ENCODE results near the gene NMNAT2. TPM values are rescaled to one million over a fixed set of nuclear protein-coding genes. Genes with fewer than 3 reads are reported as not detected.
"Not testable (repeated sequence)": the region's sequence is repeated elsewhere in the genome, so short reads cannot be mapped to it uniquely, and the experiment has no call there.

Gene NMNAT2
- total RNA-seq, 5 donors from 2014 or later (not counting 1 experiment from before 2014, with no cell fraction given): 0.16 TPM; not detected in 4

DNA sequence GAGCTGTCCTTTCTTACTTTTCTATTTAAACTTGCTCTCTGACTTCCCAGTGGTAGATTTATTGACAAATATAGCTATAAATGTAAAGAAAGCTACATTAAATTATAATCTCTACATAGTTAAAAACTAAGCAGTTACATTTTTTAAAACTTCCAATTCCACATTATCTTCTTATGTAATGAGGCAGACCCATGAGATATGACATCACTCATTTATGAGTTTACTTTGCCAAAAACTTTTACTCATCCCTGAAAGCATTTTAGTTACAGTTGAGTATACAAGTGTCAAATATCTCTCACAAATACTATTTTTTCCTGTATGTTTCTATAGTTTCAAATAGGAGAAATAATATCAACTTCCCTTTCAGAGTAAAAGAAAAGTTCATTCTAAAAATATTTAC is 3.8 kb downstream of the NMNAT2 start:
- peaks cover 3 to 19% of the 10 kb centered on the region in 2 experiments for H3K4me1 ChIP-seq (ENCODE audit: control insufficient read depth in 1 of 2, extremely low read depth in 1 of 2, insufficient read depth in 2 of 2, low read length in 2 of 2)
- peaks cover 25 to 28% (median 28%) of the 10 kb centered on the region in 3 donors for H3K4me1 Mint-ChIP-seq
- H3K9me3 ChIP-seq: no peaks in the 10 kb centered on the region
- no peak overlapping the region for H3K27ac Mint-ChIP-seq
- ChIA-PET POLR2A (no interaction called here), CTCF (interaction anchor here in 1 of 2 donors (0.6 kb wide), 1 partner anchor 74 kb away, joined by 3 read pairs; no protein-coding TSS in a partner anchor)
- no peak overlapping the region for H3K4me3 Mint-ChIP-seq
- no peaks in the 10 kb centered on the region for H3K36me3 ChIP-seq (ENCODE audit: control insufficient read depth in 2 of 2, extremely low read depth in 1 of 2, insufficient read depth in 1 of 2, low read length in 1 of 2)
- peaks cover 10 to 32% of the 10 kb centered on the region in 2 experiments for H3K27me3 ChIP-seq (replicated peaks in 1 of 2; ENCODE audit: control insufficient read depth in 2 of 2, extremely low read depth in 1 of 2, insufficient read depth in 2 of 2, low read length in 1 of 2)
- DNase-seq (no peak), ATAC-seq (replicated peaks in 1 of 4) (no peak)
- H3K27me3 Mint-ChIP-seq: peaks cover 47 to 50% of the 10 kb centered on the region in 2 donors
- H3K27ac ChIP-seq (ENCODE audit: low read length): no peak overlapping the region
- no peaks in the 10 kb centered on the region for H3K9me3 Mint-ChIP-seq
- no peaks in the 10 kb centered on the region for H3K36me3 Mint-ChIP-seq
- H3K4me3 ChIP-seq (ENCODE audit: control insufficient read depth in 1 of 2, extremely low read depth in 1 of 2, low read length in 1 of 2): no peak overlapping the region

DNA sequence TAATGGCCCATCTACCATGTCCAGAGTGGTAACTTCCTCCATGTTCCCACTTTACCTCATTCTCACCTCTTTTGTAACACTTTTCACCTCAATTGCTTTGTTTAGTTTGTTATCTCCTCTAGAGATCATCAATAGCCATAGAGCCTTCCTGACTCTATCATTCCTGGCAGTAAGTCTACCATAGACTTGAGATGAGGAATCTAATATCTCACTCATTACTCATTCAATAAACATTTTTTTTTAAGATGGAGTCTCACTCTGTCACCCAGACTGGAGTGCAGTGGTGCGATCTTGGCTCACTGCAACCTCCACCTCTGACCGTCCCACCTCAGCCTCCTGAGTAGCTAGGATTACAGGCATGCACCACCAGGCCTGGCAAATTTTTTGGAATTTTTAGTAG is 7.1 kb downstream of the NMNAT2 start:
- Mint-ChIP-seq H3K4me1 (peaks cover 0 to 1% (median under 1%) of the 10 kb centered on the region in 3 donors), H3K36me3 (no peaks in the 10 kb centered on the region), H3K9me3 (no peaks in the 10 kb centered on the region), H3K4me3 (no peak overlapping the region), H3K27me3 (peaks cover 20 to 26% of the 10 kb centered on the region in 2 donors), H3K27ac (no peak overlapping the region)
- Histone ChIP-seq H3K4me3 (ENCODE audit: control insufficient read depth in 1 of 2, extremely low read depth in 1 of 2, low read length in 1 of 2) (no peak overlapping the region), H3K27me3 (replicated peaks in 1 of 2; ENCODE audit: control insufficient read depth in 2 of 2, extremely low read depth in 1 of 2, insufficient read depth in 2 of 2, low read length in 1 of 2) (peaks cover 3 to 11% of the 10 kb centered on the region in 2 experiments), H3K27ac (ENCODE audit: low read length) (no peak overlapping the region), H3K4me1 (ENCODE audit: control insufficient read depth in 1 of 2, extremely low read depth in 1 of 2, insufficient read depth in 2 of 2, low read length in 2 of 2) (no peaks in the 10 kb centered on the region), H3K9me3 (no peaks in the 10 kb centered on the region), H3K36me3 (ENCODE audit: control insufficient read depth in 2 of 2, extremely low read depth in 1 of 2, insufficient read depth in 1 of 2, low read length in 1 of 2) (no peaks in the 10 kb centered on the region)
- ChIA-PET POLR2A (no interaction called here), CTCF (no interaction called here)
- no peak for DNase-seq
- no peak for ATAC-seq (replicated peaks in 1 of 4)
- whole genome bisulfite sequencing (ENCODE audit: insufficient coverage): no CpG with 5 or more reads among the region's 2 CpGs

DNA sequence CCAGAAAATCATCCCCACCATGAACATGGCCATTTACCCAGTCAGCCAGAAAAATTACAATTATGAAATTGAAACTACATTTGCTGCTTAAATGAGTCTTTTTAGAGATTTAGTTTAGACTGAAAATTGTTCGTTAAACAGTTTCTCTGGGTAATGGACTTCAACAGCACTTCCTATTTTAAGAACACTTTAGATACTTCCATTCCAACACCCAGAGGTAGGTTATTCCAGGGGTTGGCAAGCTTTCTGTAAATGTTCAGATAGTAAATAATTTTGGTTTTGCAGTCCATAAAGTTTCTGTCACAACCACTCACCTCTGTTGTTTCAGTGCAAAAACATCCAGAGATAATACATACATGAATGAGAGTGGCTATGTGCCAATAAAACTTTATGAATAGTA is 10.2 kb downstream of the NMNAT2 start:
- no peak overlapping the region for H3K4me3 Mint-ChIP-seq
- Histone ChIP-seq H3K36me3 (ENCODE audit: control insufficient read depth in 2 of 2, extremely low read depth in 1 of 2, insufficient read depth in 1 of 2, low read length in 1 of 2) (no peaks in the 10 kb centered on the region), H3K4me3 (ENCODE audit: control insufficient read depth in 1 of 2, extremely low read depth in 1 of 2, low read length in 1 of 2) (no peak overlapping the region), H3K27me3 (replicated peaks in 1 of 2; ENCODE audit: control insufficient read depth in 2 of 2, extremely low read depth in 1 of 2, insufficient read depth in 2 of 2, low read length in 1 of 2) (peaks cover 3 to 10% of the 10 kb centered on the region in 2 experiments), H3K4me1 (ENCODE audit: control insufficient read depth in 1 of 2, extremely low read depth in 1 of 2, insufficient read depth in 2 of 2, low read length in 2 of 2) (no peaks in the 10 kb centered on the region), H3K9me3 (no peaks in the 10 kb centered on the region), H3K27ac (ENCODE audit: low read length) (no peak overlapping the region)
- no CpG with 5 or more reads among the region's 1 CpG for WGBS (ENCODE audit: insufficient coverage)
- ATAC-seq (replicated peaks in 1 of 4) (no peak), DNase-seq (no peak)
- H3K27ac Mint-ChIP-seq: no peak overlapping the region
- no peaks in the 10 kb centered on the region for H3K4me1 Mint-ChIP-seq
- no peaks in the 10 kb centered on the region for H3K36me3 Mint-ChIP-seq
- POLR2A ChIA-PET: interaction anchor here in 1 of 2 donors (0.6 kb wide), 1 partner anchor 736 kb away, joined by 4 read pairs; no protein-coding TSS in a partner anchor
- H3K9me3 Mint-ChIP-seq: no peaks in the 10 kb centered on the region
- H3K27me3 Mint-ChIP-seq: peaks cover 29 to 31% of the 10 kb centered on the region in 2 donors
- CTCF ChIA-PET: no interaction called here

DNA sequence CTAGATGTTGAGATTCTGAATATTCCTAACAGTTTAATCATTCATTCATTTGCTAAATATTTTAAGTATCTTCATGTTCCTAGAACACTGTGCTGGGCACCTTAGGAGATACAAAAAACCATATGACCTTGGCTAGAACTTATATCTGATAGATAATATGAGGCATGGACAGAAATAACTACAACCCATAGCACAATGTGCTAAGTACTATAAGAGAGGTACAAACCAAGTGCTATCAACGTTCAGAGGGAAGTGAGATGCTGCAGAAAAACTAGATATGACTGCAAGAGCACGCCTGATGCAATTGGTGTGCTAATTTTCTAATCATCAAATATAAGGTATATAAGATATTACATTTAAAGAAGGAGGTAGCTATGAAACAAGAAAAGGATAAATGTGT is 10.7 kb downstream of the NMNAT2 start:
- H3K4me1 ChIP-seq (ENCODE audit: control insufficient read depth in 1 of 2, extremely low read depth in 1 of 2, insufficient read depth in 2 of 2, low read length in 2 of 2): no peaks in the 10 kb centered on the region
- no CpG with 5 or more reads among the region's 2 CpGs for WGBS (ENCODE audit: insufficient coverage)
- no peak overlapping the region for H3K4me3 Mint-ChIP-seq

DNA sequence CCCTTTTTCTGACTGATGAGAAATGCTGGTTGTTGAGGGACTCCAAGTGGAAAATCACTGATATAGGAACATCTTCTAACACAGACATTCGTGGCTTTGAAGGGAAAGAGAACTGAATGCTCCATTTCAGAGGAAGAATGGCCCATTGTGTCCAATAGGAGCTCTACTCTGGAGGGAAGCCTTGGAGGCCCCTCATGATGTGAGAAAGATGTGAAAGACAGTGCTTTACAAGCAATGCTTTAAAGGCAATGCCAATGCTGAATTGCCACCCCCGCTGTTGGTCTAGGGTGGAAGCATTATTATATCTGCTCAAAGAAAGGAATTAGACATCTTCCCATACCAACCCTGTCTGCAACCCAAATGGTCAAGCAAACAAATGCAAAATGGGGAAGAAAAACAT is 13.7 kb downstream of the NMNAT2 start:
- DNase-seq (no peak), ATAC-seq (replicated peaks in 1 of 4) (no peak)
- H3K4me3 Mint-ChIP-seq: no peak overlapping the region
- Histone ChIP-seq H3K36me3 (ENCODE audit: control insufficient read depth in 2 of 2, extremely low read depth in 1 of 2, insufficient read depth in 1 of 2, low read length in 1 of 2) (no peaks in the 10 kb centered on the region), H3K27me3 (replicated peaks in 1 of 2; ENCODE audit: control insufficient read depth in 2 of 2, extremely low read depth in 1 of 2, insufficient read depth in 2 of 2, low read length in 1 of 2) (peaks cover 6 to 7% of the 10 kb centered on the region in 2 experiments), H3K4me1 (ENCODE audit: control insufficient read depth in 1 of 2, extremely low read depth in 1 of 2, insufficient read depth in 2 of 2, low read length in 2 of 2) (no peaks in the 10 kb centered on the region), H3K4me3 (ENCODE audit: control insufficient read depth in 1 of 2, extremely low read depth in 1 of 2, low read length in 1 of 2) (no peak overlapping the region), H3K9me3 (no peaks in the 10 kb centered on the region), H3K27ac (ENCODE audit: low read length) (no peak overlapping the region)
- POLR2A ChIA-PET: no interaction called here
- WGBS (ENCODE audit: insufficient coverage): no CpG with 5 or more reads among the region's 2 CpGs
- CTCF ChIA-PET: interaction anchor here in 1 of 2 donors (0.7 kb wide), 1 partner anchor 512 kb away, joined by 3 read pairs; no protein-coding TSS in a partner anchor
- peaks cover 30 to 35% of the 10 kb centered on the region in 2 donors for H3K27me3 Mint-ChIP-seq
- no peaks in the 10 kb centered on the region for H3K4me1 Mint-ChIP-seq
- no peak overlapping the region for H3K27ac Mint-ChIP-seq
- H3K9me3 Mint-ChIP-seq: no peaks in the 10 kb centered on the region
- H3K36me3 Mint-ChIP-seq: no peaks in the 10 kb centered on the region

More for the DNA sequence above, 10.7 kb downstream of the NMNAT2 start:
- H3K27ac Mint-ChIP-seq: no peak overlapping the region
- no peaks in the 10 kb centered on the region for H3K9me3 Mint-ChIP-seq
- no peak overlapping the region for H3K27ac ChIP-seq (ENCODE audit: low read length)
- ATAC-seq (replicated peaks in 1 of 4) (no peak), DNase-seq (no peak)
- H3K36me3 Mint-ChIP-seq: no peaks in the 10 kb centered on the region
- CTCF ChIA-PET: no interaction called here
- no peaks in the 10 kb centered on the region for H3K36me3 ChIP-seq (ENCODE audit: control insufficient read depth in 2 of 2, extremely low read depth in 1 of 2, insufficient read depth in 1 of 2, low read length in 1 of 2)
- peaks cover 29 to 31% of the 10 kb centered on the region in 2 donors for H3K27me3 Mint-ChIP-seq
- no peaks in the 10 kb centered on the region for H3K9me3 ChIP-seq
- no peak overlapping the region for H3K4me3 ChIP-seq (ENCODE audit: control insufficient read depth in 1 of 2, extremely low read depth in 1 of 2, low read length in 1 of 2)
- H3K27me3 ChIP-seq (replicated peaks in 1 of 2; ENCODE audit: control insufficient read depth in 2 of 2, extremely low read depth in 1 of 2, insufficient read depth in 2 of 2, low read length in 1 of 2): peaks cover 3 to 10% of the 10 kb centered on the region in 2 experiments
- H3K4me1 Mint-ChIP-seq: no peaks in the 10 kb centered on the region
- POLR2A ChIA-PET: no interaction called here

DNA sequence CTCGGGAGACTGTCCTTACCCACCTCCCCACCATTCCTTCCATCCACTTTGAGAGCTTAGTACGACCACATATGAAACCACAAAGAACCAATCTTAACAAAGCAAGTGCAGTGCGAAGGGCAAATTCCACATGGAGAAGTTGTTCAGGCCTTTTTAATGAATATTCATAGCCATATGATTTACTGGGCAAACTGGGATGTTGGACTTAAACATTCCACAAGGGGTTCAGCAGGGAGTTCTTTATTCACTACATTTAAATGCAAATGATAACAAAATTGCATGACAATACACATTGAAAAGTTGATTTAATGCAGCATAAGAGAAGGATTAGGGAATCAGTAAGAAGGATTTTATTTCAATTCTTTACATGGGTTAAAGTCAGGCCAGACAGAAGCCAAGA is 14.7 kb downstream of the NMNAT2 start:
- peaks cover 3 to 6% of the 10 kb centered on the region in 2 experiments for H3K27me3 ChIP-seq (replicated peaks in 1 of 2; ENCODE audit: control insufficient read depth in 2 of 2, extremely low read depth in 1 of 2, insufficient read depth in 2 of 2, low read length in 1 of 2)
- no peaks in the 10 kb centered on the region for H3K36me3 ChIP-seq (ENCODE audit: control insufficient read depth in 2 of 2, extremely low read depth in 1 of 2, insufficient read depth in 1 of 2, low read length in 1 of 2)
- H3K4me3 ChIP-seq (ENCODE audit: control insufficient read depth in 1 of 2, extremely low read depth in 1 of 2, low read length in 1 of 2): no peak overlapping the region
- Mint-ChIP-seq H3K4me1 (no peaks in the 10 kb centered on the region), H3K36me3 (no peaks in the 10 kb centered on the region), H3K27me3 (peaks cover 36 to 42% of the 10 kb centered on the region in 2 donors), H3K27ac (no peak overlapping the region), H3K4me3 (no peak overlapping the region), H3K9me3 (no peaks in the 10 kb centered on the region)
- no peaks in the 10 kb centered on the region for H3K4me1 ChIP-seq (ENCODE audit: control insufficient read depth in 1 of 2, extremely low read depth in 1 of 2, insufficient read depth in 2 of 2, low read length in 2 of 2)
- POLR2A ChIA-PET: interaction anchor here in 1 of 2 donors (0.6 kb wide), 1 partner anchor 583 kb away, joined by 4 read pairs; no protein-coding TSS in a partner anchor
- H3K27ac ChIP-seq (ENCODE audit: low read length): no peak overlapping the region
- no CpG with 5 or more reads among the region's 3 CpGs for WGBS (ENCODE audit: insufficient coverage)
- DNase-seq: no peak
- ATAC-seq (replicated peaks in 1 of 4): no peak
- CTCF ChIA-PET: no interaction called here
- H3K9me3 ChIP-seq: no peaks in the 10 kb centered on the region

DNA sequence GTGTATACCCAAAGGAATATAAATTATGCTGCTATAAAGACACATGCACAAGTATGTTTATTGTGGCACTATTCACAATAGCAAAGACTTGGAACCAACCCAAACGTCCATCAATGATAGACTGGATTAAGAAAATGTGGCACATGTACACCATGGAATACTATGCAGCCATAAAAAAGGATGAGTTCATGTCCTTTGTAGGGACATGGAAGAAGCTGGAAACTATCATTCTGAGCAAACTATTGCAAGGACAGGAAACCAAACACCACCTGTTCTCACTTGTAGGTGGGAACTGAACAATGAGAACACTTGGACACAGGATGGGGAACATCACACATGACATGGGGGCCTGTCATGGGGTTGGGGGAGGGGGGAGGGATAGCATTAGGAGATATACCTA is 16.6 kb downstream of the NMNAT2 start:
- H3K9me3 ChIP-seq; CTCF ChIA-PET; H3K4me1 ChIP-seq (ENCODE audit: control insufficient read depth in 1 of 2, extremely low read depth in 1 of 2, insufficient read depth in 2 of 2, low read length in 2 of 2); H3K27me3 ChIP-seq (replicated peaks in 1 of 2; ENCODE audit: control insufficient read depth in 2 of 2, extremely low read depth in 1 of 2, insufficient read depth in 2 of 2, low read length in 1 of 2); H3K36me3 ChIP-seq (ENCODE audit: control insufficient read depth in 2 of 2, extremely low read depth in 1 of 2, insufficient read depth in 1 of 2, low read length in 1 of 2); POLR2A ChIA-PET; H3K9me3 Mint-ChIP-seq; H3K4me3 ChIP-seq (ENCODE audit: control insufficient read depth in 1 of 2, extremely low read depth in 1 of 2, low read length in 1 of 2); H3K27ac ChIP-seq (ENCODE audit: low read length); H3K4me1 Mint-ChIP-seq; H3K27ac Mint-ChIP-seq; H3K4me3 Mint-ChIP-seq; DNase-seq; H3K36me3 Mint-ChIP-seq; ATAC-seq (replicated peaks in 1 of 4): not testable (repeated sequence)
- WGBS (ENCODE audit: insufficient coverage): no CpG with 5 or more reads among the region's 1 CpG
- H3K27me3 Mint-ChIP-seq: peaks cover 41 to 48% of the 10 kb centered on the region in 2 donors

Measured in T-cell (primary cell).